ENCODE measurements around the gene ZDHHC4. TPM values are rescaled to one million over a fixed set of nuclear protein-coding genes. Genes with fewer than 3 reads are reported as not detected.
A peak's percentile ranks its signal among the peaks of the same experiment; 100 is the strongest.
"Not testable (repeated sequence)": the region's sequence is repeated elsewhere in the genome, so short reads cannot be mapped to it uniquely, and the experiment has no call there.

The ZDHHC4 gene
- total RNA-seq, 1 donor from 2014 or later: 75.3 TPM

DNA sequence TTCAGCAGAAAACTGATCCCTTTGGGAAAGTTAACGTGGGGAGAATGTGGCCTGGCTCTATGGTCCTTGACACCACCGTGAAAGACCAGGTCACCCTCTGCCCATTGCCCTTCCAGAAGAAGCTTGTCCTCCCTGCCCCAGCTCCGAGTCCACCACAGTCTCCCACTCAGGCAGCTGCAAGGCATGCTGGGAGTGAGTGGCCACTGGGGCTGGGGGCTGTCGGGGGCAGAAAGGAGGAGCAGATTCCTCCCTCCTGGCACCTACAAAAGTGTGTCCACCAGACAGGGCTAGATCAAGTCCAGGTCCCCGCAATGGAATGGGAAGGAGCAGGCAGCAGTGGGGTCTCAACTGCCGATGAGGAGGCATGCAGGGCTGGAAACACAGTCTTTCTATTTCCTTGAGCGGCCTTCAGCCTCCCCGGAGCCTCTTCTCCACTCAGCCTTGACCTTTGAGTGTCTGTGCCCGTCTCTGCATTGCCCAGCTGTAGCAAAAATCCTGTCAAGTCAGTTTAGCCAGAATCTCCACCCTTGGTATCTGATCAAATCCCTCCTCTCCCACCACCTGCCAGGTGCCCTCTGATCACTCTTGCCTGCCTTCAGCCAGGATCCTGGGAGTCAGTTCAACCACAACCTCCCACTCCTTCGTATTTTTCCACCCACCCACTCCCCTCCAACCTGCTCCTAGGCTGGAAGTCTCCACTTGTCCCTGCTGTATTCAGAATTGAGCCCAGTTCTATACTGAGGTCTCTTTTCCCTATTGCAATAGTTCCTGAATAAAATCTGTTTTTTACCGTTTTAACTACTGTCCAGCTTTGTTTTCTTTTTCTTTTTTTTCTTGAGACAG is 53.0 kb downstream of the ZDHHC4 start:
- Mint-ChIP-seq H3K27ac (peak overlapping the region; percentile 50), H3K27me3 (ENCODE audit: low read depth) (no peaks in the 10 kb centered on the region), H3K36me3 (no peaks in the 10 kb centered on the region), H3K9me3 (no peaks in the 10 kb centered on the region), H3K4me3 (no peak overlapping the region), H3K4me1 (peaks cover 5% of the 10 kb centered on the region)
- no peak for DNase-seq (ENCODE audit: low spot score in 2 of 2, unreplicated experiment in 2 of 2)
- no peak for TF ChIP-seq CTCF (IDR thresholded peaks at IDR 0.05; ENCODE audit: unreplicated experiment)

DNA sequence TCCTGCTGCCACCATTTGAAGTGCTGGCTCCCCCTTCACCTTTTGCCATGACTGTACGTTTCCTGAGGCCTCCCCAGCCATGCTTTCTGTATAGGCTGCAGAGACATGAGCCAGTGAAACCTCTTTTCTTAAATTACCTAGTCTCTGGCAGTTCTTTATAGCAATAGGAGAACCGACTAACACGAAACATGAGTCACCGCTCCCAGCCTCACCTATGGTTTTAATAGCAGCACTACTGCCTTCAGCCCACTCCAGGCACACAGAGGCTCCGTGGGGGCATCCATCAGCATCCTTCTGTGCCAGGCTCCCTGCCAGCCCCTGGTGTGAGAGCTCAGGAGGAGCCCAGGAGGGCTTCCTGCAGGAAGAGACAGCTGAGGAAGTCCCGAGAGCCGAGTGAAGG is 54.4 kb downstream of the ZDHHC4 start:
- H3K27ac Mint-ChIP-seq: no peak overlapping the region
- no peaks in the 10 kb centered on the region for H3K36me3 Mint-ChIP-seq
- peaks cover 8% of the 10 kb centered on the region for H3K4me1 Mint-ChIP-seq
- no peak for DNase-seq (ENCODE audit: low spot score in 2 of 2, unreplicated experiment in 2 of 2)
- H3K4me3 Mint-ChIP-seq: no peak overlapping the region
- H3K9me3 Mint-ChIP-seq: no peaks in the 10 kb centered on the region
- no peak for TF ChIP-seq CTCF (IDR thresholded peaks at IDR 0.05; ENCODE audit: unreplicated experiment)
- no peaks in the 10 kb centered on the region for H3K27me3 Mint-ChIP-seq (ENCODE audit: low read depth)

DNA sequence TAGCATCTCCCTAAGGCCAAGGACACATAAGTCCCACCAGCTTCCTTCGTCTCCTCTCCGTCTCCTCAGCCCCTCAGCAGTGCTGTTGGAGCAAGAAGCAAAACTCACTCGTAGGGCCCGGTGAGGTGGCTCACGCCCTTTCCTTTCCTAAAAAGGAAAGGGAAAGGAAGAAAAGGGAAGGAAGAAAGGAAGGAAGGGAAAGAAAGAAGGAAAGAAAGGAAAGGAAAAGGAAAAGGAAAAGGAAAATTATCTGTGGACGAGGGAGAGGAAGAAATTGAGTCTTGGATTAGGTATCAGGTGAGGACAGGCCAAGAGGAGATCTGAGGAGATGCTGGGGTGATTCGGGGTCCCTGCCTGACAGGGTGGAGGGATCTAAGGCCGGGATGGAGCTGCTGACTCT is 56.8 kb downstream of the ZDHHC4 start:
- H3K4me1 Mint-ChIP-seq: peaks cover 20% of the 10 kb centered on the region
- peak overlapping the region; percentile 34 for H3K4me3 Mint-ChIP-seq
- H3K27me3 Mint-ChIP-seq (ENCODE audit: low read depth): no peaks in the 10 kb centered on the region
- no peak for TF ChIP-seq CTCF (IDR thresholded peaks at IDR 0.05; ENCODE audit: unreplicated experiment)
- H3K27ac Mint-ChIP-seq: no peak overlapping the region
- DNase-seq (ENCODE audit: low spot score in 2 of 2, unreplicated experiment in 2 of 2): no peak
- no peaks in the 10 kb centered on the region for H3K9me3 Mint-ChIP-seq
- H3K36me3 Mint-ChIP-seq: no peaks in the 10 kb centered on the region

DNA sequence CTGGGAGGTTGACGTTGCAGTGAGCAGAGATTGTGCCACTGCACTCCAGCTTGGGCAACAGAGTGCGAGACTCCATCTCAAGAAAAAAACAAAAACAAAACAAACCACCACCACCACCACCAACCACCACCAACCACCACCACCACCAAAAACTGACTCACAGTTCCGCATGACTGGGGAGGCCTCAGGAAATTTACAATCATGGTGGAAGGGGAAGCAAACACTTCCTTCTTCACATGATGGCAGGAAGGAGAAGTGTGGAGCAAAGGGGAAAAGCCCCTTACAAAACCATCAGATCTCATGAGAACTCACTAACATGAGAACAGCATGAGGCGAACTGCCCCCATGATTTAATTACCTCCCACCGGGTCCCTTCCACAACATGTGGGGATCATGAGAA is 57.7 kb downstream of the ZDHHC4 start:
- Mint-ChIP-seq H3K4me3 (peak overlapping the region; percentile 76), H3K4me1 (peaks cover 23% of the 10 kb centered on the region)
- DNase-seq (ENCODE audit: low spot score in 2 of 2, unreplicated experiment in 2 of 2); H3K27me3 Mint-ChIP-seq (ENCODE audit: low read depth); H3K9me3 Mint-ChIP-seq; H3K36me3 Mint-ChIP-seq; H3K27ac Mint-ChIP-seq: not testable (repeated sequence)

GRCh38 chr7:6636741-6637543 is 59.7 kb downstream of the ZDHHC4 start, which contains the start of gene ZNF316:
Gene ZNF316, plus strand, starts transcription at chr7:6637318. Its CDS starts 5,092 bp downstream, at chr7:6642410.
- peak in 1 of 2 experiments; percentile 61 for DNase-seq (ENCODE audit: low spot score in 2 of 2, unreplicated experiment in 2 of 2)
- Mint-ChIP-seq H3K4me3 (peak within 1 kb of the TSS; percentile 80), H3K27ac (peak within 1 kb of the TSS; percentile 89), H3K27me3 (ENCODE audit: low read depth) (no peaks in the 10 kb centered on the region), H3K9me3 (no peaks in the 10 kb centered on the region), H3K4me1 (peaks cover 20% of the 10 kb centered on the region), H3K36me3 (peaks cover 15% of the 10 kb centered on the region)
- TF ChIP-seq CTCF (IDR thresholded peaks at IDR 0.05; ENCODE audit: unreplicated experiment): no peak
